GM18517 (cell line): ENCODE results near the gene WDFY2.

Experiments used
- ATAC-seq: cut with Tn5 transposase; IDR thresholded peaks from one replicate; pipeline ENCODE4 v1.9.1; 2021; ENCODE audit warnings: mild to moderate bottlenecking, moderate library complexity; ENCODE audit not compliant: unreplicated experiment

The WDFY2 gene

DNA sequence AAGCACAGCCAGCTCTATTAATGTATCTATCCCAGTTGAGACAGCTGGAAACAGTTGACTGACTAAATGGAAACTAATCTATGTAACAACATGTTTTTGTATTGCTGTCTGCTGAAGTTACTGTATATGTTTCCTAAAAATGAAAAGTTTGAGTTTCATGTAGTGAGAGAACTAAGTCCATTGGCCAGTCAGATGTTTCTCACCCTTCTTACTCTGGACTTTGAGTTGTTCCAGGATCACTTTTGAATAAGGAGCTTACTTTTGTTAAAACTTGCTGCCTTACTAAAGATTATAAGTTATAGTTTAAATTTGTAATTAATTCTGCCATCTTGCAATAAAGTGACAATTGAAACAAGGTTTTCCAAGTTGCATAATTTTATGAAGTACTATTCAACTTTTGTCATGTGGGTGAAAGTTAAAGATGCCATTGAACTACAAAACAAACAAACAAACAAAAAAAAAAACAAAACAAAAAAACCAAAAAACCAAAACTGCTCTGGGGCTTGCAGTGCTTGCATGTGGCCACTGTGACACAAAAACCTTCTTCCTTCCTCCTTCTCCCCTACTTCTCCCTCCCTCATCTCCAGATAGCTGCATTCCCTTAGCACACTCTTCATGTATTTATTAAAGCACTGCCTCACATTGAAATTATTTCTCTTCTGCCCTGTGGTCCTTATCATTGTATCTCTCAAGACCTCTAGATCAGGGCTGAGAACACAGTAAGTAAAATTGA lies 15.3 kb downstream of the WDFY2 start:
- ATAC-seq, result no peak

DNA sequence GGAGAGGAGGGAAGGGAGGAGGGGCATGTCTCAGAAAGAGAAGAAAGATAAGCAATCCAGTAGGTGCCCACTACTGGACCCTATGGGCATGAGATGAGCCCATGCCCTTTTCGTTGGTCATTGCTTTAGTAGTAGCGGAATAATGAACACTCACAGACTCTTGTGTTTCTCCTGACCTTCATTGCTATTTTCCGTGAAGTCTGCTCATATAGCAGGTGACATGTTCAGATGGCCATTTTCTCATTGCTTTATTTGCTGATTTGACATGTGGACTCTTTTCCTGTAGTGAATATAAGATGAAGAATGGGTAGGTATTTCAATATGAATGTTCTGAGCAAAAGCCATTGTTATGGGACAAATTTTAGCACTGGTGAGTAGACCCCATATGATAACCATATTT lies 16.4 kb downstream of the WDFY2 start:
- ATAC-seq, result no peak

DNA sequence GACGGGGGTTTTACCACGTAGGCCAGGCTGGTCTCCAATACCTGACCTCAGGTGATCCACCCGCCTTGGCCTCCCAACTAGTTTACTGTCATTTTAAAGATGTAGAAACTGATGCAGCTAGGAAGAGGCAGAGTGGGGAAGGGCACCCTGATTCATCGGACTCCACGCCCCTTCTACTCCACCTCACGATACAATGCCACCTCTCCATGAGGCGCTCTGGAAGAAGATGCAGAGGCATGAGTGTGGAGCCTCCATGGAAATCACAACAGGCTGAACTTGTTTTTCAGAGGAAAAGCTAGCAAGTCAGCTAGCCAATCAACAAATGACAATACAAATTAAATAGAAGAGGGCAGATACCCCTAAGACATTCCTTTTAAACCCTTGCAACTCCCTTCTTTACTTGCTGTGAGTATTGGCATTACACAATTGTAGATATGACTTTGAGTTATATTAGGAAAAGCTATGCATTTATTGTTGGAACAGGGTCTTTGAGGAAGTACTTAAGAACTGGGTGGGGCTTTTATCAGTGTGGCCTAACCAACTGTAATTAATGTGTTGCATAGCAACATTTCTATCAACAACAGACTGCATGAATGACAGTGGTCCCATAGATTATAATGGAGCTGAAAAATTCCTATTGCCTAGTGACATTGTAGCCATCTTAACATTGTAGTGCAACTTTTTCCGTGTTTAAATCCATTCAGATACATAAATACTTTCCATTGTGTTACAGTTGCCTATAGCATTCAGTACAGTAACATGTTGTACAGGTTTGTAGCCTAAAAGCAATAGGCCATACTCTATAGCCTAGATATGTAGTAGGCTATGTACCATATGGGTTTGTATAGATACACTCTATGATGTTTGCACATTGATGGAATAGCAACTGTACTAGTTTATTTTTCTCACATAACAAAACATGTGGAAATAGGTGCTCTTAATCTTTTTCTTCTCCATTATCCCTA lies 17.6 kb downstream of the WDFY2 start:
- ATAC-seq, result no peak

DNA sequence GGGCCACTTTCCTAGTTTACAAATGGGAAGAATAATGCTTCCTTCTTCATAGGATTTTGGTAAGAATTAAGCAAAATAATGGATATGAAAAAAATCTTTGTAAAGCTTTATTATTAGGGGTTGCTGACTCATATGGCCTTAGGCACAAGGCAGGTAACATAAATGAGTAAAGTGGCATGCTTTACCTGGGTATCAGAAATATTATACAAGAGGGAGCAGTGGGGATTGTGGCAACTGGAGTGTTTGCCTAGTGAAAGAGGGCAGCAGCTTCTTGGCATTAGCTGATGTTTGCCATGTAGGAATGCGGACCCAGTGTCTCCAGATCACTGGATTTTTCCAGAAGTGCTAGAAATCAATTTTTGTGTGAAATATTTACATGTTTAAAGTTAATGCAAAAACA lies 19.5 kb downstream of the WDFY2 start:
- no peak for ATAC-seq

DNA sequence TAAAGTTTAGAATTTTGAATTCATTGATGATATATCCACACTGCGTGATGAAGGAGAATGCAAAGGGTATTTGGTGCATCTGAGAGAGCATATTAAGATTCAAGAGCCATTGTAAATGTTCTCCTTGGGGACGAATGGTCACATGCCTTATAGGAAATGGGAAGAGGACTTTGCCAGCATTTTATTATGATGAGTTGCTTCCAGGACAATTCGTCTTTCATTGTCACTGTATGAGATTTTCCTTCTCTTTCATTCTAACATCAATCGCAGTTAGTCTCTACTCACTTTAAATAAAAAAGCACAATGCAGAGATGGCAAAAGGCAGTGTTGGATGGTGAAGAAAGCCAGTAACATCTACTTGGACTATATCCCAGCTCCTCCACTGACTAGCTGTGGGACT lies 21.4 kb downstream of the WDFY2 start:
- ATAC-seq, result no peak

DNA sequence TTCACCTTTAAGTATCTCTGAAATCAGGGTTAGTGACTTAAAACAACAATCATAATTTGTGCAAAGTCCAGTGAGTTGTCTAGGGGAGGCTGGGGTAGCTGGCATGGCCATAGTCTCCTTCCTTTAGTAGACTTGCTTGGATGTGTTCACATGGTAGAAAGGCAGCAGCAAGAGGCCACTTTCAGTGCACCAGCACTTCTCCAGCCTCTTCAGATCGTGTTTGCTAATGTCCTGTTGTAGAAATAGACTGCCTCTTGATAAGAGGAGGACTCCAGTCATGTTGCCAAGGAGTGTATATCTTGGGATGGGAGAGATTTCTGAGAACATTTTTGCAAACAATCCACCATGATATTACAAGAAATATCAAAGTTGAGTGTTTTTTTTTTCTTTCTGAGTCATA lies 22.9 kb downstream of the WDFY2 start:
- ATAC-seq, result no peak

DNA sequence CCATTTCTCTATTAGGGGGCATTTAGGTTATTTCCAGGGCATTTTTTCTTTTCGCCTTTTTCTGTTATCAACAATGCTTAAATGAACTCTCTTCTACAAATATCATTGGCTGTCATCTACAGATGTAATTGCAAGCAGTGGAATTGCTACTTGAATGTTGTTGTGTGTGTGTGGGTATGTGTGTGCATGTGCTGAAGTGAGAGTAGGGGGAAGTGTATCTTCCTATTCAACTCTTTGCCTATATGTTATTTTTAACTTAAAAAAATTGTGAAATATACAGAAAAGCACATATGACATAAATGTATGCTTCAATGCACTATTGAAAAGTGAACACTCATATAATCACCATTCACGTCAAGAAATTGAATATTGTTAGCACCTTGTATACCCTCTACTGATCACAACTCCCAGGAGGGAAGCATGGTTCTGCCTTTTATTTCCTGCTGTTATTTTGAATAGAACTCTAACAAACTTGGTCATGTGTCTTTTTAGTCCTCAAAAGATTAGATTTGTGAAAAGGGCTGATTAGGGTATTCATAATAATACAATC lies 24.7 kb downstream of the WDFY2 start:
- ATAC-seq, result no peak

DNA sequence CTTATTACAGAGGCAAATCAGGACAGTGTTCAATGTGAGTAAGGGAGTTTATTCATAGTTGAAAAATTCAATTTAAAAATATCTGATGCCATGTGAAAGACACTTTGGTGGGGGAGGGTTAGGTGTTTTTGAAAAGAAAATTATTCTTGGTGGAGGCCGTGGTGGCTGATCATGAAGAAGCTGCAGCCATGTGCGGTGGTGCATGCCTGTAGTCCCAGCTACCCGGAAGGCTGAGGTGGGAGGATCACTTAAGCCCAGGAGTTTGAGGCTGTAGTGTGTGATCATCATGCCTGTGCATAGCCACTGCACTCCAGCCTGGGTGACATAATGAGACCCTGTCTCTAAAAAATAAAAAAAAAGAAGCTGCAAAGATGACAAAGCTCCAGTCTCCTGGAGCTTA lies 28.6 kb downstream of the WDFY2 start:
- ATAC-seq, result no peak

DNA sequence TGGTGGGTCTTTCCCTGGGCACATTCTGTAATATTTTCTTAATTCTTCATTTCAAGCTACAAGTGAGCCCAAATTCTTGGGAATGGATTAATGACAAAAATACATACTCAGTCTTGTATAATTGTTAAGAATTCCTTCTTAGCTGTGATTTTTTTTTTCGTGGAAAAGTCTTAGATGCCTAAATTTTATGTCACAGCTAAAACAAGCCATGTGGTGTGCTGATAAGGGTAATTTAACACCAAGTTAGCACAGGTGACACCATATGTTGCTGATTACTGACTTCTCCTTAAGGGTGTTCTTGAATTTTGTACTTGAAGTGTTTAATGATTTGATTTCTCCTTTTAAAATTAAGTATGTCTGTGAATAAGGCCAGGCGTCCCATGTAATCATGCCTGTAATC lies 29.3 kb downstream of the WDFY2 start:
- no peak for ATAC-seq

DNA sequence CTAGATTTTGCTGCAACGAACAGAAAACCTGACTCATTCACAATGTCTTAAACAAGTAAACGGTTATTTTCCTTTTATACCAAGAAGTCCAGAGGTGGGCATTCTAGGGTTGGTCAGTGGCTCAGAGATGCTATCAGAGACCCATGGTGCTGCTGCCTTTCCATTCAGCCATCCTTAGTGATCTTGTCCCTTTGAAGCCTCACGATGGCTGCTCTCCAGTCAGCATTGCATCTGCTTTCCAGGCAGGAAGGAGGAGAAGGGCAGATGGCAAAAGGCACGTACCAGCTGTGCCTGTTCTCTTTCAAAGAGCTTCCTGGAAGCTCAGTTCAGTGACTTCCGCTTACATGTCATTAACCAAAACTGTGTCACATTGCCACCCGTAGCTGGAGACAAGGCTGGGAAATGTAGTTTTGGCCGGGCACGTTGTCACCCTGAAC lies 30.1 kb downstream of the WDFY2 start:
- peak; percentile 89 for ATAC-seq

DNA sequence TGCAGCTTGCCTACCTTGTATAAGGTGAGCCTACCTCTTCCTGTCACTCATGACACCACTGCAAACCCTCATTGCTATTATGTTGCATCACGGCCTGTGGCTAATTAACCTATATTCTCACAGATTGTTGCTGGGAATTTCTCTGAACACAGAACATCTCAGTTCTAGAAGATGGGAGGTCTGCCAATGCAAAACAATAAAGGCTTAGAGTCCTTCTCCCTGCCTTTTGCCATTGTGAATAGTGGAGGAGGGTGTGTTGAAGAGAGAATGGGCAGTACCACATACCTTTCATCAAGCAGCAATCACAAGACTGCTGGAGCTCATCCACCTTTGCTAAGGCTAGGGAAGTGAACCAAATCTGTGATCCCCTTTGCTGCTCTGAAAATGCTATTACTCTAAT lies 34.4 kb downstream of the WDFY2 start:
- no peak for ATAC-seq

DNA sequence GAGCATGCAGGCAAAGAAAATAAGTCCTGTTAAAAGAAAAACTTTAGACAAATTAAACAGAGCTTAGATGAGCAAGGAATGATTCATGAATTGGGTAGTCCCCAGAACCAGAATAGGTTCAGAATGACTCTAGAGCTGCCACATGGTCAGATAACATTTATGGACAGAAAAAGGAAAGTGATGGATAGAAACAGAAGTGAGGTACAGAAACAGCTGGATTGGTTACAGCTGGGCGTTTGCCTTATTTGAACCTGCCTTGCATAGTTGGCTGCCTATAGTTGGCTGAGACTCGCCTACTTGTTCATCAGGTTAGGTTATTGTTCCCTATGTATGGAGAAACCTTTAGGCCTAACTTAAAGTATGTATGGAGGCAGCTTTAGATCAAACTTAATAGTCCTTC lies 35.4 kb downstream of the WDFY2 start:
- no peak for ATAC-seq

DNA sequence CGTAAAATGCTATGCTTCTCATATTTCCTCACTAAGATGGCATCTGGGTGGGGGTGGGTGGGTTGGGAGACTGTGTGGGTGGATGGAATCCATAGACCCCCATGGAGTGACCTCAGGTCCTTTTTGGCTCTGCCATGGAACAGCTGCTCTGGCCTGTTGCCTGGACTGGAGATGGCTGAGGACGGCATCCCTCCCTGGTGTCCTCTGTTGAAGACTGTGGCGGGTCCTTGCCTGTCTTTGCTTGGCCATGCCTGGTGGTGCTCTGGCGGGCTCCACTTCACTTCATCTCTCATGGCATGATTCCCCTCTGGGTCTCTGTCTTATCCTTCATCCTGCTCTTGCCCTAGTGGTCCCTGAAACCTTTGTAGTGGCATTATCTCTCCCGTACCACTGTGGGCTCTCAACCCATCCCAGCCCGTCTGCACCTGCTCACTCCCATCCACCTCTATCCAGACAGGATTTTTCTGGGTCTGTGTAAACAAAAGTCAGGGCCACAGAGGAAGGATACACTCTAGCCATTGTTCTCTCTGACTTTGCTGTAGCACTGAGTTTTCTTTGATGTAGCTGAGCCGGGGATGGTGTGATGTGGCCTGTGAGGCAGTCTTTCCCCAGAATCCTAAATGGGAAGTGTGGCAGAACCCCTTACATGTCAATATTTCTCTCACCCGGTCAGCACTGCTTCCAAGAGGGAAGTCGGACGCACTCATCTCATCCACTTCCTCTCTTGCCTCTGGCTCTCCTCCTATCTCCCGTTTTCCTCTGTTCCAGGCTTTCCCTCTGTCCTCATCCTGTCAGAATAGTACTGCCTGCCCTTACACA lies 36.1 kb downstream of the WDFY2 start:
- ATAC-seq, result no peak

DNA sequence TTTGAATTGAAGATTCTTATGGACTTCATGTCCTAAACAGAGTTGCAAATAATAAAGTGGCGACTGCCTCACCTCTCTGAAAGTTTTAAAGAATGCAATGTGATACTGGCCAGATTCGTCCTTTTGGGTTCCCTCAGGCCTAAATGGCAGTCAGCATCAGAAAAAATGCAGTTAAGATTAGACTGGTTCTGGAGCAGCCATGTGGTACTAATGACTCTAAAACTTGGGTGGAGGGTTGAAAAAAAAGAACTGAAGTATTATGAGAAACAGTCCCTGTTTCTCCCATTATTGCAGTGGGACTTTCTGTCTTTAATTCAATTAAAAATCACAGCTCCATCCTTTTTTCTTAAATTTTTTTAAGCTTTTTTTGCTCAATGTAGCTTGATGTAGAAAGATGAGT lies 37.3 kb downstream of the WDFY2 start:
- no peak for ATAC-seq

DNA sequence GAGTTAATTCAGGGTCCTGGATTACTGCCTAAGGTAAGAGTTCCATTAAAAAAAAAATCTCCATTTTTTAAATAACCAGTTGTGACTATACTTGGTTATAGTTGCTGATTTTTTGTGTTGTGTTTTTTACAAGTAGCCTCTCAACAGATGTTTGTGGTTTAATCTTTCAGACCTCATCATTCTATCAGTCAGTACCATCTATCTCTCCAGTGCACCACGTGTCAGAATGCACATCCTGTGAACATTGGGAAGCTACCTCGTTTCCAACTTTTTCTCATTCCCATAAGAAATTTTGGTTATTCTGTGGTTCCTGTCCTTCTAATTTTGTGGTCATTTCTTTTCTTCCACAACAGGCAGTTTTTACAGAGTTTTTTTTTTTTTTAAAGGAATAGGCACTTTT lies 39.2 kb downstream of the WDFY2 start:
- ATAC-seq, result no peak

DNA sequence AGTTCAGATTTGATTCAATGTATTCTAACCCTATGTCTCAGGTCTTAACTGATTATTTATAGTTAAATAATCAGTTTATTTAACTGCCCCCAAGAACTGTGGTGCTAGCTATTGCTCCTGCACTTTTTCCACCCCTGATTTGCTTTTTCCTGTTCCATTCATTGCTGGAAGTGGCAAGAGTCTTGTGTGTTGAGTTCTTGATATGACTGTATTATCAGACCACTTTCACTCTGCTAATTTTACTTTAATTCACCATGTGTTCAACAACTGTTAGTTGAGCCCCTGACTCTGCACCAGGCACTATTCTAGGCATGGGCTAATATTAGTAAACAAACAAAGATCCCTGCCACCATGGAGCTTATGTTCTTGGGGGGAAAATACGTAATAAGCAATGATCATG lies 39.9 kb downstream of the WDFY2 start:
- no peak for ATAC-seq

DNA sequence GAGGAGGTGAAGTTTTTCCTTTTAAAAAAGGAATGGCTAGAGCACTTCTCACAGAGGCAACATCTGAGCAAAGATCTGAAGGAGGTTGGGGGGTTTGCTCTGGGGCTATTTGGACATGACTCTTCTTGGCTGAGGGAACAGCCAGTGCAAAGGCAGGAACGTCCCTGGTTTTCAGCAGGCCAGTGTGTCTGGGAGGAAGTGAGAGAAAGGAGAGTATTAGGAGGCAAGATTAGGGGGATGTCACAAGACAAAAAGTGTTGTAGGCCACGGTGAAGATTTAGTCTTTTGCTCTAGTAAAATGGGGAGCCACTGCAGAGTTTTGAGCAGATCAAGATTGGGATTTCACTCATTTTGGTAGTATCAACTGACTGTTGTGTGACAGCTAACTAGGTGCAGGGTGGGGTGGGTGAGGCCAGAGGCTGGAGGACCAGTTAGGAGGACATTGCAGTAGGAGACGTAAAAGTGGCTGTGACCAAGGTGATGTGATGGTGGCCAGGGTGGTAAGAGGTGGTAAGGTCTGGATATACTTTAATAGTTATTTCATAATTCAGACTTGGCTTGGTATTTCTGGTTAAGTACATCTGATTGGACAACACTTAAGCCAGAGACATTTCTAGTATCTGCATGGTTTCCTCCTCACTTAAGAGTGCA lies 40.6 kb downstream of the WDFY2 start:
- ATAC-seq, result no peak

DNA sequence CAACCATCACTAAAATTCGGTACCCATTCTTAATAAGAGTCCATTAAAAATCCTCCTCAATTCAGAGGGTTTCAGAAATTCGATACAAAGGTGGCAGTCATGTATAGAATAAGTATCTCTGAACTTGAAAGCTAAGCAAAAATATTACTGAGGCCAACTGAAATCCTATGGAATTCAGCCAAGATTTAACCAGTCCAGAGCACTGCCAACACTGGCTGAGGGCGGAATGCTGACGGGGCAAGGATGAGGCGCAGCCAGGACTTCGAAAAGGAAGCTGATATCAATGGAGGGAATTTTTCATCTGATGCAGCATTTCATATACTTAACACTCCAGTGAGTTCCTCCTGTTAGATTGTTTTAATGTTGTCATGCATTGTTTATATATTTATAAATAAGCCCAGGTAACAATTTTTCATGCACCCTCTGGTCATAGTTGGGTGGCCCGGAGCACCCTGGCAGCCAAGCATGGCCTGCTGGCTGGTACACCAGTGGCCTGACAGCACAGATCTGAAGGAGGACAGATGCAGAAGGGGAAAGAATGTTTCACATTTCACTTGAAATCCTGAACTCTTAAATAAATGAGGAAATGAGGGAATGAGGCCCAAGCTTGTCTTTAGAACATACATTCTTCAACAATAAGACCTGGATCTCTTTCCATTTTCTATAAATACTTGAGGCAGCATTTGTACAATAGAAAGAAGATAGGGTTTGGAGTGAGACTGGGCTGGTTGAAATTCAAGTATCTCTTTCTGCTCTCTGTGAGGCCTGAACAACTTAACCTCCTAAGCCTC lies 41.5 kb downstream of the WDFY2 start:
- no peak for ATAC-seq

DNA sequence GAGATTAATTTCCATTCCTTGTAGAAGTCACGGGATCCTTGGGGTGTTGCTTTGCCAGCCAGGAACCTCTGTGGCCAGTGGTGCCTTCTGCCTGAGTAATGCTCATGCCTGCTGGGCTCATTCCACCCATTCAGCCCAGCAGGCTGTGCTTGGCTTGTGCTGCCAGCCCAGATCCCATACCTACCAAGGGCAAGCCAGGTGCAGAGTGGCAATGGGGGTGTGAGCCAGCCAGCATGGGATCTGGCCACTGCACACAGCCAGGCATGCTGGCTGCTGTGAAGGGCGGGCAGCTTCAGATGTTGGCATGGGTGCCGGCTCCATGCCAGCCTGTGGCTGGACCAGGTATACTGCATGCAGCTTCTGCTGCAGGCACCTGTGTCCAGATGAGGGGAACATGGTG lies 42.5 kb downstream of the WDFY2 start:
- no peak for ATAC-seq
